Neural crest cell (in vitro differentiated cells): ENCODE results near the gene LINC00305. TPM values are rescaled to one million over a fixed set of nuclear protein-coding genes. Genes with fewer than 3 reads are reported as not detected.

ENCODE experiments used
- DNase-seq: peaks from one replicate; pipeline ENCODE4 v3.0.0; 2021; ENCODE audit warnings: low read depth, mixed read lengths, low spot score
- H3K27ac Mint-ChIP-seq: one replicate; pipeline ENCODE4 v1.8.0; 2021; ENCODE audit warnings: mild to moderate bottlenecking, mixed read lengths; ENCODE audit not compliant: unreplicated experiment
- H3K27me3 Mint-ChIP-seq: 2 replicates; pipeline ENCODE4 v1.8.0; 2021; ENCODE audit warnings: low read depth, mild to moderate bottlenecking, mixed read lengths
- H3K36me3 Mint-ChIP-seq: 2 replicates; pipeline ENCODE4 v1.8.0; 2021; ENCODE audit warnings: low read depth, mild to moderate bottlenecking, mixed read lengths
- H3K4me1 Mint-ChIP-seq: 2 replicates; pipeline ENCODE4 v1.8.0; 2021; ENCODE audit warnings: mixed read lengths
- H3K4me3 Mint-ChIP-seq: one replicate; pipeline ENCODE4 v1.8.0; 2021; ENCODE audit warnings: mild to moderate bottlenecking, mixed read lengths
- H3K9me3 Mint-ChIP-seq: 2 replicates; pipeline ENCODE4 v1.8.0; 2021; ENCODE audit warnings: mixed read lengths
- total RNA-seq: library from RNA; stranded (reverse); gene quantifications from 2 replicates; pipeline ENCODE4 v1.2.1, GENCODE V29; 2021
- TF ChIP-seq, protein P1 (sequence below): fragments of 200-600 bp; sonication (generic); conservative IDR thresholded peaks from 2 replicates; pipeline ENCODE4 v1.5.0; 2021; ENCODE audit warnings: antibody characterized with exemption, mild to moderate bottlenecking

LINC00305 gene
- total RNA-seq, 1 donor from 2014 or later, result not detected

DNA sequence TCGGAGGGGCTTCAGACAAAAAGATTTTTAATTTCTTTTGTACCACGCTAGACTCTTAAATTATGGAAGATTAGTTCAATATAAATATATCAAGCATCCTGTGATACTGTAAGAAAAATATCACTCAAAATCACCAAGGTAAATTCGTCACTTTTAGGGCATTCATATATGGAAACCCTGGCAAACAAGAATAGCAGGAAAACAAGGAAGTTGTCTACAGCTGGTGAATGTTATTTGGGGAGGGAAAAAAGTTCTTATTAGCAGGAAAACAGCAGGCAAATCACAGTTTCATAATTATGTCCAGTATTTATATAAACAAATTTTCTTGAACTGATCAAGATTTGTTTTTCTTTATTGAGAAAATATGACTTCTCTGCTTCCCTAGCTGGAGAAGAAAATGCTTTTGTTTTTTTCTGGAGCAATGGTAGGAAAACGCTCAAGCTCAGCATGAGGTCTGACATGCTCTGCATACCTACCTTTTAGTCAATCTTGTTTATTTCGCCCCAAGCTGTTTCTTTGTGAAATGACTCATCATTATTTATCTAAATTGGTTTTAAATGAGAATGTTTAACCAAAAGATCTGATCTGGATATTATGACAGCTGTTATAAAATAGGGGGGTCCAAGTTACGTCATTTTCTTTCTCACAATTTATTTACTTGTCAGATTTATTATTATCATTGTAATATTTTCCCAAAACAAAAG, 14.7 kb downstream of the LINC00305 start:
- Mint-ChIP-seq H3K4me3 (no peak overlapping the region), H3K27ac (no peak overlapping the region), H3K9me3 (no peaks in the 10 kb centered on the region), H3K4me1 (peaks cover 21% of the 10 kb centered on the region), H3K27me3 (no peaks in the 10 kb centered on the region), H3K36me3 (no peaks in the 10 kb centered on the region)
- TF ChIP-seq, protein P1, sequence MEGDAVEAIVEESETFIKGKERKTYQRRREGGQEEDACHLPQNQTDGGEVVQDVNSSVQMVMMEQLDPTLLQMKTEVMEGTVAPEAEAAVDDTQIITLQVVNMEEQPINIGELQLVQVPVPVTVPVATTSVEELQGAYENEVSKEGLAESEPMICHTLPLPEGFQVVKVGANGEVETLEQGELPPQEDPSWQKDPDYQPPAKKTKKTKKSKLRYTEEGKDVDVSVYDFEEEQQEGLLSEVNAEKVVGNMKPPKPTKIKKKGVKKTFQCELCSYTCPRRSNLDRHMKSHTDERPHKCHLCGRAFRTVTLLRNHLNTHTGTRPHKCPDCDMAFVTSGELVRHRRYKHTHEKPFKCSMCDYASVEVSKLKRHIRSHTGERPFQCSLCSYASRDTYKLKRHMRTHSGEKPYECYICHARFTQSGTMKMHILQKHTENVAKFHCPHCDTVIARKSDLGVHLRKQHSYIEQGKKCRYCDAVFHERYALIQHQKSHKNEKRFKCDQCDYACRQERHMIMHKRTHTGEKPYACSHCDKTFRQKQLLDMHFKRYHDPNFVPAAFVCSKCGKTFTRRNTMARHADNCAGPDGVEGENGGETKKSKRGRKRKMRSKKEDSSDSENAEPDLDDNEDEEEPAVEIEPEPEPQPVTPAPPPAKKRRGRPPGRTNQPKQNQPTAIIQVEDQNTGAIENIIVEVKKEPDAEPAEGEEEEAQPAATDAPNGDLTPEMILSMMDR, result no peak
- DNase-seq, result no peak

DNA sequence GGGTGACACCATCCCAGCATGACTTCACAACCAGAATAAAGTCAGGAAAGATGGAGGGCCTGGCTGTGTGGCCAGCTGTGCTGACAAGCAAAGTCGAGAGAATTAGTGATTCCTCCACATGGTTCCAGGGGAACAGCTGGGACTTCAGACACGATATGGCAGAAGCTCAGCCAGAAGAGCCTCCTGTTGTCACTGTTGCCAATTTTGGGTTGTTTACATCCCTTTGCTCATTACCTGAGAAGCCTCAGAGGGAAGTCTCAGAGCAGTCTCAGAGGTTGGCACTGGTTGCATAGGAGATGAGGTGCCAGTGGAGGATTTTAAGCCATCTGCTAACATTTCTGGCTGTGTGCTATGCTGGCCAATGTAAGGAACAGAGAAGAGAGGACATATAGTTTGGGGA, 16.0 kb downstream of the LINC00305 start:
- Mint-ChIP-seq H3K36me3 (no peaks in the 10 kb centered on the region), H3K4me3 (no peak overlapping the region), H3K27me3 (no peaks in the 10 kb centered on the region), H3K4me1 (peaks cover 12% of the 10 kb centered on the region), H3K9me3 (no peaks in the 10 kb centered on the region), H3K27ac (no peak overlapping the region)
- no peak for DNase-seq
- TF ChIP-seq, protein P1, result no peak

DNA sequence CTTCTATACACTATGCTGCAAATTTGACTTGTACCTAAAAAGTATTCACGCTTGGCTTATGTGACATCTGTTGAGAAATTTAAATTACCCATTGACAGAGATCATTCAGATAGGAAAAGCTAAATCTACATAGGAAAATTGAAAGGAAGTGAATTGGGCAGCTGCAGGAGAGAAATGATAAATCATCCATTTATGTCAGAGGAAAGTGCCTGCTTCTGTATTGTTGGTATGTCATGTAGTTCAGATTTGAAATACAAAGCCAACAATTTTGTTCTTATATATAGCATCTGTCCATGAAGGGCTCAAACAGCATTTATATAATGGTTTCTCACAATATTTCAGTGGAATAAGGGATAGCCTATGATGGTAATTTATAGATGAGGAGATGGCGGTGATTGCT, 17.6 kb downstream of the LINC00305 start:
- no peaks in the 10 kb centered on the region for H3K36me3 Mint-ChIP-seq
- TF ChIP-seq, protein P1, result no peak
- peaks cover 12% of the 10 kb centered on the region for H3K4me1 Mint-ChIP-seq
- H3K9me3 Mint-ChIP-seq, result no peaks in the 10 kb centered on the region
- DNase-seq, result no peak
- no peak overlapping the region for H3K4me3 Mint-ChIP-seq
- H3K27me3 Mint-ChIP-seq, result no peaks in the 10 kb centered on the region
- no peak overlapping the region for H3K27ac Mint-ChIP-seq

DNA sequence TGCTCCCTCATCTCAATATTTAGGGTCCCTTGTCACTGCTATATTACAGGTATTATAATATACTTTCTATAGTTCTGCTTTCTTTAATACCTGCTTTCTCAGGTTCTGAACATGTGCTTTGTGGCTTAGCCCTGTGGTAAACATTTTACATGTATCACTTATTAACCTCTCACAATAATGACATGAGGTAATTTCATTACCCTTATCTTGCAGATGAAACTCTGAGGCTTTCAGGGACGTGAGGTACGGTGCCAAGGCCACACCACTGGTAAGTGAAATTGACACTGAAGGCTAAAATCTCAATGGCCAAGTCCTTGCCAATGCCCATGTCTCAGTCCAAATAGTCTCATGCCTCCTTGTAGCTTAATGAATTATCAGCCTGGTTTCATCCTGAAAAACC, 21.7 kb downstream of the LINC00305 start:
- Mint-ChIP-seq H3K9me3 (no peaks in the 10 kb centered on the region), H3K4me1 (no peaks in the 10 kb centered on the region), H3K4me3 (no peak overlapping the region), H3K27ac (no peak overlapping the region), H3K36me3 (no peaks in the 10 kb centered on the region), H3K27me3 (no peaks in the 10 kb centered on the region)
- TF ChIP-seq, protein P1, result no peak
- no peak for DNase-seq

DNA sequence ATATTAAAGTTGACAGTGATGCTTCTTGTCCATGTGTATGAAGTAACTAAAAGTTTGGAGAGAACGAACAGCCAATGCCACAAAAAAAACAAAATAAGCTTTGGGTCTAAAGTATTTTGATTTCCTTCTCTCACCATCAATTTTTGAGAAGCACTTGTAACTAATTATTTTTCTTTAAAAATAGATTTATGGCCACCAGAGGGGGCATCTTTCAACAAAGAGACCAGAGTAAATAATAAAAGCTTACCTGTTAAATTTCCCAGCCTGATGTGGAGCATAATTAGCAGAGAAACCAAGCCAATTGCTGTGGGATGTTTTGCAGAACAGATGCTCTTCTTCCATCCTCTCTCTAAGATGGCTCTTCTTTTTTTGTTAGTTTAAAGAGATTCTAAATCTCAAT, 29.0 kb downstream of the LINC00305 start:
- Mint-ChIP-seq H3K27ac (no peak overlapping the region), H3K4me1 (peaks cover 9% of the 10 kb centered on the region), H3K27me3 (no peaks in the 10 kb centered on the region), H3K4me3 (no peak overlapping the region), H3K36me3 (peaks cover 3% of the 10 kb centered on the region), H3K9me3 (peaks cover 4% of the 10 kb centered on the region)
- TF ChIP-seq, protein P1, result peak; percentile 60
- DNase-seq, result no peak
